Fibroblast of pulmonary artery (primary cell): ENCODE results near the gene CDK14.

Experiments used
- DNase-seq: peaks from one replicate; pipeline ENCODE4 v3.0.0-alpha.2; 2010; ENCODE audit warnings: low read depth
- H3K4me3 ChIP-seq: replicated peaks from 2 replicates; pipeline ENCODE4 v1.5.1; 2011; ENCODE audit warnings: low read depth, mild to moderate bottlenecking, control low read depth, low read length, moderate library complexity
- CTCF ChIP-seq: IDR thresholded peaks from 2 replicates; pipeline ENCODE4 v1.5.1; 2011; ENCODE audit warnings: mild to moderate bottlenecking, control low read depth, low read length, inconsistent platforms; ENCODE audit errors: missing control alignments

The CDK14 gene

GRCh38 chr7:91025906-91026390 is 429.8 kb downstream of the CDK14 start:
- no peak for DNase-seq
- no peak overlapping the region for H3K4me3 ChIP-seq
- TF ChIP-seq CTCF: no peak

GRCh38 chr7:91029688-91030087 is 433.6 kb downstream of the CDK14 start:
- no peak for DNase-seq
- TF ChIP-seq CTCF: no peak
- no peak overlapping the region for H3K4me3 ChIP-seq

GRCh38 chr7:91030680-91031380 is 434.7 kb downstream of the CDK14 start:
- no peak for DNase-seq
- no peak for TF ChIP-seq CTCF
- H3K4me3 ChIP-seq: no peak overlapping the region

GRCh38 chr7:91031757-91032156 is 435.6 kb downstream of the CDK14 start:
- no peak for DNase-seq
- H3K4me3 ChIP-seq: no peak overlapping the region

GRCh38 chr7:91033574-91033973 is 437.5 kb downstream of the CDK14 start:
- H3K4me3 ChIP-seq: no peak overlapping the region
- TF ChIP-seq CTCF: no peak
- no peak for DNase-seq

More at GRCh38 chr7:91031757-91032156, 435.6 kb downstream of the CDK14 start:
- TF ChIP-seq CTCF: no peak

GRCh38 chr7:91034459-91035368 is 438.6 kb downstream of the CDK14 start:
- no peak overlapping the region for H3K4me3 ChIP-seq
- peak; percentile 76 for TF ChIP-seq CTCF
- DNase-seq: peak; percentile 70
